ENCODE results near the gene PARPBP. TPM values are rescaled to one million over a fixed set of nuclear protein-coding genes. Genes with fewer than 3 reads are reported as not detected.
"Not testable (repeated sequence)": the region's sequence is repeated elsewhere in the genome, so short reads cannot be mapped to it uniquely, and the experiment has no call there.

PARPBP gene, protein sequence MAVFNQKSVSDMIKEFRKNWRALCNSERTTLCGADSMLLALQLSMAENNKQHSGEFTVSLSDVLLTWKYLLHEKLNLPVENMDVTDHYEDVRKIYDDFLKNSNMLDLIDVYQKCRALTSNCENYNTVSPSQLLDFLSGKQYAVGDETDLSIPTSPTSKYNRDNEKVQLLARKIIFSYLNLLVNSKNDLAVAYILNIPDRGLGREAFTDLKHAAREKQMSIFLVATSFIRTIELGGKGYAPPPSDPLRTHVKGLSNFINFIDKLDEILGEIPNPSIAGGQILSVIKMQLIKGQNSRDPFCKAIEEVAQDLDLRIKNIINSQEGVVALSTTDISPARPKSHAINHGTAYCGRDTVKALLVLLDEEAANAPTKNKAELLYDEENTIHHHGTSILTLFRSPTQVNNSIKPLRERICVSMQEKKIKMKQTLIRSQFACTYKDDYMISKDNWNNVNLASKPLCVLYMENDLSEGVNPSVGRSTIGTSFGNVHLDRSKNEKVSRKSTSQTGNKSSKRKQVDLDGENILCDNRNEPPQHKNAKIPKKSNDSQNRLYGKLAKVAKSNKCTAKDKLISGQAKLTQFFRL
- total RNA-seq: 1 to 10 TPM in 1 of 4 donors, under 1 TPM in 3; 0.63 to 2.4 (median 0.83) TPM

DNA sequence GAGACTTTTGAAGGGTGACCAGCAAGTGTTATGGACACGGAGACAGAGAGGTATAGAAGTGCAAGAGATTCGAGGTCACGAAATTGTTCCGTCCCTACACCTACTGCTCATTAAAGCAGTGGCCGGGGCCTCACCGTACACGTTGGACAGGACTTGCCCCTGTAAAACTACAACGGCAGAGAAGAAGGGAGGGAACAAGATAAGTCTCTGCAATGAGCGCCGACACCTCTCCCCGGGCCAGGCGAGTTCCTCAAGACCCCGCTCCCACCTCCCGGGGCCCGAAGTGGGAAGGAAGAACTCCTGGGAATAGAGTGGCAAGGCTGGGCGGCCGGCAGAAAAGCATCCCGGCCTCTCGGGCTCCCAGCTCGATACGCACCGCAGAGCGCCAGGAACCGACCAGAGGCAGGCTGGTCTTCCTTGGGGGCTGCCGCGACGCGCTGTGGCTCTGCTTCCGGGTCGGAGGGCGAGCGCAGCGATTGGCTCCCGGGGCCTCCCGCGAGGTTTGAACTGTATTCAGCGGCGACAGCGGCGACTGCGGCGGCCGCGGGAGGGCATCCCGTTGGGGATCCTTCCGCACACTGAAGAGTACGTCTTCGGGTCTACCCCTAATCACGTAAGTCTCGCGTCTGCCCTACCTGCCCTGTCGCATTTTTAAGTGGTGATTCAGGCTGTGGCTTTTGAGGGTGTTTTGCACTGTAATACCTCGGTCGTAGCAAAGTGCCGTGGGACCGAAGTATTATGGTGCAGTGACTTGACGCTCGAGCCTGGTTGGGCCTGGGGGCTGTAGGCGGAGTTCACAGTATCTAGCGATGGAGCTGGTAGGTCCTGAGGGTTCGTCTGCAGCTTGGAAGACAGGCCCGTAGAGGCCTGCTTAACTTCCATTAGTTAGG, at the start of gene PARPBP, which contains the start of gene NUP37:
TSS of gene PARPBP (plus strand) at position 510 of the 890 bp plus-strand sequence. CDS start 3,706 bp downstream, outside the sequence.
TSS of gene NUP37 (minus strand) at position 441 of the 890 bp plus-strand sequence. CDS start 1,596 bp downstream, outside the sequence.
- TF ChIP-seq EP300 (IDR thresholded peaks at IDR 0.05) (peak; percentile 77 to 91), POLR2A (IDR thresholded peaks at IDR 0.05) (peak in 1 of 2 donors; percentile 56)
- TF ChIP-seq, protein P1, sequence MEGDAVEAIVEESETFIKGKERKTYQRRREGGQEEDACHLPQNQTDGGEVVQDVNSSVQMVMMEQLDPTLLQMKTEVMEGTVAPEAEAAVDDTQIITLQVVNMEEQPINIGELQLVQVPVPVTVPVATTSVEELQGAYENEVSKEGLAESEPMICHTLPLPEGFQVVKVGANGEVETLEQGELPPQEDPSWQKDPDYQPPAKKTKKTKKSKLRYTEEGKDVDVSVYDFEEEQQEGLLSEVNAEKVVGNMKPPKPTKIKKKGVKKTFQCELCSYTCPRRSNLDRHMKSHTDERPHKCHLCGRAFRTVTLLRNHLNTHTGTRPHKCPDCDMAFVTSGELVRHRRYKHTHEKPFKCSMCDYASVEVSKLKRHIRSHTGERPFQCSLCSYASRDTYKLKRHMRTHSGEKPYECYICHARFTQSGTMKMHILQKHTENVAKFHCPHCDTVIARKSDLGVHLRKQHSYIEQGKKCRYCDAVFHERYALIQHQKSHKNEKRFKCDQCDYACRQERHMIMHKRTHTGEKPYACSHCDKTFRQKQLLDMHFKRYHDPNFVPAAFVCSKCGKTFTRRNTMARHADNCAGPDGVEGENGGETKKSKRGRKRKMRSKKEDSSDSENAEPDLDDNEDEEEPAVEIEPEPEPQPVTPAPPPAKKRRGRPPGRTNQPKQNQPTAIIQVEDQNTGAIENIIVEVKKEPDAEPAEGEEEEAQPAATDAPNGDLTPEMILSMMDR (IDR thresholded peaks at IDR 0.05): peak in 3 of 5 experiments; percentile 19 to 37 (median 32)
- Histone ChIP-seq H3K27me3 (no peaks in the 10 kb centered on the region), H3K27ac (peak within 1 kb of the TSS; percentile 74 to 91 (median 84)), H3K4me3 (peak within 1 kb of the TSS; percentile 62 to 83 (median 80)), H3K36me3 (peaks cover 0 to 25% (median 3%) of the 10 kb centered on the region in 3 donors), H3K9me3 (no peaks in the 10 kb centered on the region), H3K4me1 (peaks cover 0 to 23% (median 7%) of the 10 kb centered on the region in 4 donors)
- DNase-seq (ENCODE audit: low spot score in 2 of 2): peak; percentile 74 to 81
- 0% methylated on average over 41 to 59 of the region's 62 CpGs for WGBS, 2 donors

DNA sequence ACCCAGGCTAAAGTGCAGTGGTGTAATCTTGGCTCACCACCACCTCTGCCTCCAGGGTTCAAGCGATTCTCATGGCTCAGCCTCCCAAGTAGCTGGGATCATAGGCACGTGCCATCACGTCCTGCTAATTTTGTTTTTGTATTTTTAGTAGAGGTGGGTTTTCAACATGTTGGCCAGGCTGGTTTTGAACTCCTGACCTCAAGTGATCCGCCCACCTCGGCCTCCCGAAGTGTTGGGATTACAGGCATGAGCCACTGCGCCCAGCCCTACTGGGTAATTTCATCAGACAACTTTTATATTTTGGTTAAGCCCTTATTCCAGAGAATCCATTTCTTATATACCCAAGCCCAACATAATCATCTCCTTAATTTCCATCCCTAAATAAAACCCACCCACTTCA, 47.9 kb upstream of the PARPBP start:
- DNase-seq (ENCODE audit: low spot score in 2 of 2); H3K4me3 ChIP-seq; H3K9me3 ChIP-seq; H3K4me1 ChIP-seq; H3K27ac ChIP-seq; H3K27me3 ChIP-seq: not testable (repeated sequence)
- 84 to 88% methylated on average over 7 of the region's 7 CpGs for WGBS, 2 donors
- H3K36me3 ChIP-seq: peaks cover 0 to 38% (median 0%) of the 10 kb centered on the region in 3 donors

DNA sequence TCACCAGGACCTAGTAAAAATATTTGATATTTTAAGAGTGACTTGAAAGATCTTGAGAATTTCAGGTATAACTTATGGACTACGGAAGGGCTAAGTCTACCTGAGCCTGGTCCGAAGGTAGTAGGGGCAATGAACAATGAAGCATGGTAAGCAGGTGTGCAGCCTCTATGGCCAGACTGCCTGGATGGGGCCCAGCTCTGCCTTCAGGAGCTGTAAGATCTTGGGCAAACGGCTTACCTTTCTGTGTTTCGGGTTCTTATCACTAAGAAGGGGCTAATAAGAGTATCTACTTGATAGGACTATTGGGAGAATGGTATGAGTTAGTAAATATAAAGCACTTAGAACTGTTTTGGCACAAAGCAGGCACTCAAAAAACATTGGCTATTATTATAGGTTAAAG, 39.1 kb upstream of the PARPBP start:
- no peak for DNase-seq (ENCODE audit: low spot score in 2 of 2)
- 94 to 95% methylated on average over 4 of the region's 4 CpGs for WGBS, 2 donors
- H3K9me3 ChIP-seq: no peaks in the 10 kb centered on the region
- H3K4me1 ChIP-seq: no peaks in the 10 kb centered on the region
- H3K36me3 ChIP-seq: peaks cover 0 to 70% (median 0%) of the 10 kb centered on the region in 3 donors
- no peak overlapping the region for H3K27ac ChIP-seq
- TF ChIP-seq, protein P1 (IDR thresholded peaks at IDR 0.05): no peak
- TF ChIP-seq EP300 (IDR thresholded peaks at IDR 0.05) (no peak), POLR2A (IDR thresholded peaks at IDR 0.05) (no peak)
- no peaks in the 10 kb centered on the region for H3K27me3 ChIP-seq
- no peak overlapping the region for H3K4me3 ChIP-seq

DNA sequence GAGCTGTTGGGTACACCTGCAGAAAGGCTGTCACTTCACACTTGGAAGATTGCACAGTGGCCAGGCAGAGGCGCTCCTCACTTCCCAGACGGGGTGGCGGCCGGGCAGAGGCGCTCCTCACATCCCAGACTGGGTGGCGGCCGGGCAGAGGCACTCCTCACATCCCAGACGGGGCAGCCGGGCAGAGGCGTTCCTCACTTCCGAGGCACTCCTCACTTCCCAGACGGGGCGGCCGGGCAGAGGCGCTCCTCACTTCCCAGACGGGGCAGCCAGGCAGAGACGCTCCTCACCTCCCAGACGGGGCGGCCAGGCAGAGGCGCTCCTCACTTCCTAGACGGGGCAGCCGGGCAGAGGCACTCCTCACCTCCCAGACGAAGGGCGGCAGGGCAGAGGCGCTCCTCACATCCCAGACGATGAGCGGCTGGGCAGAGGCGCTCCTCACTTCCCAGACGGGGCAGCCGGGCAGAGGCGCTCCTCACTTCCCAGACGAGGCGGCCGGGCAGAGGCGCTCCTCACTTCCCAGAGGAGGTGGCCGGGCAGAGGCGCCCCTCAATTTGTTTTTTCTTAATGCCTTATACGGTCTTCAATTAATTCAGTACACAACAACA, 30.7 kb upstream of the PARPBP start:
- Histone ChIP-seq H3K4me1 (peaks cover 0 to 16% (median 0%) of the 10 kb centered on the region in 4 donors), H3K36me3 (peaks cover 0 to 24% (median 0%) of the 10 kb centered on the region in 3 donors)
- DNase-seq (ENCODE audit: low spot score in 2 of 2); H3K27me3 ChIP-seq; H3K4me3 ChIP-seq; H3K27ac ChIP-seq; H3K9me3 ChIP-seq: not testable (repeated sequence)
- WGBS, 2 donors: 94 to 100% methylated on average over 24 of the region's 38 CpGs

DNA sequence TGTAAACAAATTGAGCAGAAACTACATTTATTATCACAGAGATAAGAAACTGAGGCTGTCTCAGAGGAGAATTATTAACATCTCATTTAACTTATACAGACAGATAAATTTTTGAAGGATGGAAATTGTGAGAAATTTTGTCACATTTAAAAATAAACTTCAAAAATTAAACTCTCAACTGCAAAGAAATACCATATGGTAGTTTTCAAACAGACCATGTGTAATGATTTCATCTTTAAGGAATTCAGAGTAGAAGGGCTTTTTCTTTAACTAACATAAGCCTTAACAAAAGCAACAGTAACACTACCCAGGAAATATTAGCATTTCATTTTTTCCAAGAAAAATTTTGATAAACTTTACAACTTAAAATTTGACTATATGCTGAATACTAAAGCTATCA, 26.7 kb upstream of the PARPBP start:
- peaks cover 0 to 20% (median 0%) of the 10 kb centered on the region in 3 donors for H3K36me3 ChIP-seq
- no peaks in the 10 kb centered on the region for H3K27me3 ChIP-seq
- H3K9me3 ChIP-seq: no peaks in the 10 kb centered on the region
- H3K4me3 ChIP-seq: no peak overlapping the region
- H3K27ac ChIP-seq: no peak overlapping the region
- peaks cover 0 to 22% (median 0%) of the 10 kb centered on the region in 4 donors for H3K4me1 ChIP-seq
- DNase-seq (ENCODE audit: low spot score in 2 of 2): no peak
- TF ChIP-seq, protein P1 (IDR thresholded peaks at IDR 0.05): no peak
- TF ChIP-seq EP300 (IDR thresholded peaks at IDR 0.05) (no peak), POLR2A (IDR thresholded peaks at IDR 0.05) (no peak)
